Gastroesophageal sphincter (tissue), 3 donors: ENCODE measurements around the gene FCN3.

Source experiments
- CTCF ChIP-seq, 4 experiments: fragments of 200-600 bp in 2 of 4; fragments of 450-650 bp in 2 of 4; sonication (generic) in 1 of 4; IDR thresholded peaks; one replicate each; pipeline ENCODE4 v1.5.1; 2017 to 2019; ENCODE audit warnings: antibody characterized with exemption in 4 of 4, mild to moderate bottlenecking in 2 of 4, moderate library complexity in 2 of 4
- POLR2AphosphoS5 ChIP-seq: sonication (generic); formaldehyde crosslinking; IDR thresholded peaks from one replicate; pipeline ENCODE4 v1.6.1; 2017; ENCODE audit warnings: antibody characterized with exemption

GRCh38 chr1:27405074-27405473, 30.4 kb upstream of the FCN3 start:
- TF ChIP-seq CTCF (IDR thresholded peaks at IDR 0.05) (no peak), POLR2AphosphoS5 (no peak)
